SK-N-SH treated with all-trans-retinoic acid at 6 μM for 48 hours (cell line): ENCODE results near the gene SEZ6L.

Experiments
- ATAC-seq: fragments of 200-7000 bp; cut with Tn5 transposase; 3 replicates; pipeline ENCODE4 v1.9.1; 2020; ENCODE audit warnings: mild to moderate bottlenecking, moderate library complexity
- ARNTL ChIP-seq: fragments of 450-650 bp; formaldehyde crosslinking; IDR thresholded peaks from 2 replicates; pipeline ENCODE4 v1.5.0; 2020; ENCODE audit warnings: low read depth, mild to moderate bottlenecking, moderate library complexity, borderline replicate concordance
- ESRRG ChIP-seq: fragments of 250-450 bp; sonication (Bioruptor Pico); IDR thresholded peaks from 2 replicates; pipeline ENCODE4 v1.6.1; 2021; ENCODE audit warnings: mild to moderate bottlenecking
- GLIS3 ChIP-seq: fragments of 250-450 bp; sonication (Bioruptor Pico); IDR thresholded peaks from 2 replicates; pipeline ENCODE4 v1.5.0; 2020; ENCODE audit warnings: mild to moderate bottlenecking, moderate library complexity
- OSR1 ChIP-seq: fragments of 250-450 bp; sonication (Bioruptor Pico); IDR thresholded peaks from 2 replicates; pipeline ENCODE4 v1.8.0; 2022; ENCODE audit warnings: moderate library complexity, mild to moderate bottlenecking, inconsistent platforms
- PATZ1 ChIP-seq: fragments of 250-450 bp; sonication (Bioruptor Pico); IDR thresholded peaks from 2 replicates; pipeline ENCODE4 v1.8.0; 2020; ENCODE audit warnings: mild to moderate bottlenecking, moderate library complexity, borderline replicate concordance
- POU6F1 ChIP-seq: fragments of 250-450 bp; sonication (Bioruptor Pico); IDR thresholded peaks from 2 replicates; pipeline ENCODE4 v1.8.0; 2021; ENCODE audit warnings: low read depth, mild to moderate bottlenecking, moderate library complexity, borderline replicate concordance
- PPARA ChIP-seq: fragments of 250-450 bp; sonication (Bioruptor Pico); IDR thresholded peaks from 2 replicates; pipeline ENCODE4 v1.5.0; 2020; ENCODE audit warnings: mild to moderate bottlenecking, borderline replicate concordance
- RARB ChIP-seq: fragments of 250-450 bp; sonication (Bioruptor Pico); IDR thresholded peaks from 2 replicates; pipeline ENCODE4 v1.8.0; 2021; ENCODE audit warnings: mild to moderate bottlenecking, moderate library complexity
- TCF4 ChIP-seq: fragments of 250-450 bp; sonication (Bioruptor Pico); IDR thresholded peaks from 2 replicates; pipeline ENCODE4 v1.8.0; 2021; ENCODE audit warnings: mild to moderate bottlenecking, moderate library complexity, borderline replicate concordance
- TOX ChIP-seq: fragments of 250-450 bp; sonication (Bioruptor Pico); IDR thresholded peaks from 2 replicates; pipeline ENCODE4 v1.8.0; 2021; ENCODE audit warnings: mild to moderate bottlenecking, moderate library complexity, borderline replicate concordance
- ZC3H10 ChIP-seq: fragments of 250-450 bp; sonication (Bioruptor Pico); IDR thresholded peaks from 2 replicates; pipeline ENCODE4 v1.5.1; 2021; ENCODE audit warnings: mild to moderate bottlenecking, moderate library complexity
- ZFP3 ChIP-seq: fragments of 250-450 bp; sonication (Bioruptor Pico); IDR thresholded peaks from 2 replicates; pipeline ENCODE4 v1.5.0; 2020; ENCODE audit warnings: mild to moderate bottlenecking, moderate library complexity
- ZFP30 ChIP-seq: fragments of 450-650 bp; formaldehyde crosslinking; IDR thresholded peaks from 2 replicates; pipeline ENCODE4 v1.5.0; 2022; ENCODE audit warnings: mild to moderate bottlenecking, moderate library complexity
- ZNF565 ChIP-seq: fragments of 450-650 bp; formaldehyde crosslinking; conservative IDR thresholded peaks from 2 replicates; pipeline ENCODE4 v1.5.0; 2020; ENCODE audit warnings: low read depth, mild to moderate bottlenecking, moderate library complexity
- ZNF70 ChIP-seq: fragments of 450-650 bp; formaldehyde crosslinking; IDR thresholded peaks from 2 replicates; pipeline ENCODE4 v1.5.0; 2020; ENCODE audit warnings: mild to moderate bottlenecking, moderate library complexity
- ZNF8 ChIP-seq: fragments of 450-650 bp; formaldehyde crosslinking; IDR thresholded peaks from 2 replicates; pipeline ENCODE4 v1.5.0; 2020; ENCODE audit warnings: mild to moderate bottlenecking, moderate library complexity
- TF ChIP-seq, protein P1 (sequence below): fragments of 250-450 bp; sonication (Bioruptor Pico); IDR thresholded peaks from 2 replicates; pipeline ENCODE4 v1.5.1; 2021; ENCODE audit warnings: mild to moderate bottlenecking, moderate library complexity

SEZ6L gene

DNA sequence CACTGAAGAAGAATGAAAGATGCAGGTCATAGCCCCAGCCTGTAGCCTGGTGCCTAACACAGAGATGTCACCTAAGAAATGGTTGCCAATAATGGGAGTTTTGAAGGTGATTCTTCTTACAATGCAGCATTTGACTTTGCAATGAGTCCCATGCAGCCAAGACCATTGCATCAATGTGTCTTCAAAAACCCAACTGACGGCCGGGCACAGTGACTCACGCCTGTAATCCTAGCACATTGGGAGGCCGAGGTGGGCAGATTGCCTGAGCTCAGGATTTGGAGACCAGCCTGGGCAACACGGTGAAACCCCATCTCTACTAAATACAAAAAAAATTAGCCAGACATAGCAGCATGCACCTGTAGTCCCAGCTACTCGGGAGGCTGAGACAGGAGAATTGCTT, 170.5 kb downstream of the SEZ6L start:
- ATAC-seq = no peak
- TF ChIP-seq TOX (CRISPR knock-in tag) (no peak), ZNF565 (no peak), ARNTL (CRISPR knock-in tag) (no peak), GLIS3 (CRISPR knock-in tag) (no peak), TCF4 (CRISPR knock-in tag) (no peak), ESRRG (CRISPR knock-in tag) (no peak)
- TF ChIP-seq, protein P1, sequence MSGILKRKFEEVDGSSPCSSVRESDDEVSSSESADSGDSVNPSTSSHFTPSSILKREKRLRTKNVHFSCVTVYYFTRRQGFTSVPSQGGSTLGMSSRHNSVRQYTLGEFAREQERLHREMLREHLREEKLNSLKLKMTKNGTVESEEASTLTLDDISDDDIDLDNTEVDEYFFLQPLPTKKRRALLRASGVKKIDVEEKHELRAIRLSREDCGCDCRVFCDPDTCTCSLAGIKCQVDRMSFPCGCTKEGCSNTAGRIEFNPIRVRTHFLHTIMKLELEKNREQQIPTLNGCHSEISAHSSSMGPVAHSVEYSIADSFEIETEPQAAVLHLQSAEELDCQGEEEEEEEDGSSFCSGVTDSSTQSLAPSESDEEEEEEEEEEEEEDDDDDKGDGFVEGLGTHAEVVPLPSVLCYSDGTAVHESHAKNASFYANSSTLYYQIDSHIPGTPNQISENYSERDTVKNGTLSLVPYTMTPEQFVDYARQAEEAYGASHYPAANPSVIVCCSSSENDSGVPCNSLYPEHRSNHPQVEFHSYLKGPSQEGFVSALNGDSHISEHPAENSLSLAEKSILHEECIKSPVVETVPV (CRISPR knock-in tag) = no peak

- TF ChIP-seq ZFP3 (CRISPR knock-in tag) (no peak), PATZ1 (no peak), ARNTL (CRISPR knock-in tag) (no peak), ZNF8 (CRISPR knock-in tag) (no peak), ZC3H10 (CRISPR knock-in tag) (no peak), ZNF70 (no peak), POU6F1 (CRISPR knock-in tag) (no peak), ESRRG (CRISPR knock-in tag) (no peak)
- TF ChIP-seq, protein P1 (CRISPR knock-in tag) = no peak
- no peak for ATAC-seq
Observed at GRCh38 chr22:26342745-26343410, 173.6 kb downstream of the SEZ6L start.

- ATAC-seq = no peak
- TF ChIP-seq ARNTL (CRISPR knock-in tag) (no peak), ZNF8 (CRISPR knock-in tag) (no peak), OSR1 (CRISPR knock-in tag) (no peak), ESRRG (CRISPR knock-in tag) (no peak), ZNF565 (no peak), PPARA (CRISPR knock-in tag) (no peak), ZFP30 (CRISPR knock-in tag) (no peak), RARB (CRISPR knock-in tag) (no peak), ZNF70 (no peak), PATZ1 (no peak), POU6F1 (CRISPR knock-in tag) (no peak), TOX (CRISPR knock-in tag) (no peak), TCF4 (CRISPR knock-in tag) (no peak)
Observed at GRCh38 chr22:26345496-26345895, 176.2 kb downstream of the SEZ6L start.
